Endothelial cell of umbilical vein (primary cell): ENCODE results near the gene METTL21C. TPM values are rescaled to one million over a fixed set of nuclear protein-coding genes. Genes with fewer than 3 reads are reported as not detected.

Source experiments
- BruUV-seq: library from RNA; stranded (reverse); fragments of 400-500 nt; replicated peaks from 2 replicates; lab custom pipeline; 2021; lab: Mats Ljungman, UMichigan
- CTCF ChIA-PET: fragments of 300-600, 350-600 bp; sonication (Branson Sonifier 250); formaldehyde crosslinking; loops from one replicate; lab custom pipeline; 2021; ENCODE audit warnings: antibody characterized with exemption, inconsistent platforms; lab: Charles Lee
- POLR2A ChIA-PET: fragments of 300-600, 350-600 bp; sonication (Branson Sonifier 250); formaldehyde crosslinking; loops from one replicate; lab custom pipeline; 2021; ENCODE audit warnings: antibody characterized with exemption, inconsistent platforms; lab: Charles Lee
- DNase-seq: peaks from one replicate; pipeline ENCODE4 v3.0.0-alpha.2; 2011; ENCODE audit warnings: low read depth, low spot score
- FAIRE-seq: peaks from 2 replicates; lab custom pipeline; 2011; peaks lifted over from hg19 to GRCh38; lab: Jason Lieb, UNC
- H2AFZ ChIP-seq: 2 replicates; pipeline ENCODE4 v1.6.0; 2012; ENCODE audit warnings: low read depth, low read length, control low read depth, inconsistent platforms
- H3K27ac ChIP-seq: 2 replicates; pipeline ENCODE4 v1.5.1; 2011; ENCODE audit warnings: low read depth, mild to moderate bottlenecking, control low read depth, low read length, moderate library complexity; ENCODE audit not compliant: insufficient read depth
- H3K27me3 ChIP-seq, 2 experiments: 2 replicates each; pipeline versions ENCODE4 v1.6.0 to v1.6.1; 2011; ENCODE audit warnings: low read length in 2 of 2, mixed read lengths in 1 of 2; ENCODE audit not compliant: control insufficient read depth in 2 of 2, insufficient read depth in 2 of 2
- H3K36me3 ChIP-seq, 2 experiments: 2 replicates in 1 of 2; 3 replicates in 1 of 2; pipeline ENCODE4 v1.5.1; 2011; ENCODE audit warnings: low read length in 2 of 2, mild to moderate bottlenecking in 1 of 2, moderate library complexity in 1 of 2; ENCODE audit not compliant: control insufficient read depth in 2 of 2, insufficient read depth in 2 of 2; ENCODE audit errors: extremely low read depth in 1 of 2
- H3K4me1 ChIP-seq: 3 replicates; pipeline ENCODE4 v1.5.1; 2011; ENCODE audit warnings: mild to moderate bottlenecking, low read length; ENCODE audit not compliant: control insufficient read depth, insufficient read depth; ENCODE audit errors: extremely low read depth
- H3K4me2 ChIP-seq: 2 replicates; pipeline ENCODE4 v1.6.1; 2011; ENCODE audit warnings: low read length, control low read depth, mixed read lengths; ENCODE audit not compliant: insufficient read depth
- H3K4me3 ChIP-seq, 3 experiments: fragments of 200-600 bp in 1 of 3; sonication (generic), shearing (Covaris generic) in 1 of 3; replicated peaks in 1 of 3; 2 replicates each; pipeline ENCODE4 v1.5.1; 2011 to 2016; ENCODE audit warnings: control low read depth in 3 of 3, low read length in 3 of 3, mild to moderate bottlenecking in 2 of 3, inconsistent platforms in 1 of 3, low read depth in 1 of 3, moderate library complexity in 1 of 3; ENCODE audit not compliant: insufficient read depth in 1 of 3
- H3K79me2 ChIP-seq: 2 replicates; pipeline ENCODE4 v1.6.0; 2012; ENCODE audit warnings: low read length, inconsistent platforms; ENCODE audit not compliant: control insufficient read depth, insufficient read depth
- H3K9ac ChIP-seq: replicated peaks from 2 replicates; pipeline ENCODE3; 2011; ENCODE audit warnings: low read length, control low read depth; ENCODE audit not compliant: insufficient read depth; ENCODE audit errors: extremely low read depth
- H3K9me1 ChIP-seq: replicated peaks from 3 replicates; pipeline ENCODE4 v1.6.0; 2011; ENCODE audit warnings: mild to moderate bottlenecking, low read length; ENCODE audit not compliant: control insufficient read depth, insufficient read depth; ENCODE audit errors: extremely low read depth
- H3K9me3 ChIP-seq: replicated peaks from 2 replicates; pipeline ENCODE4 v1.5.1; 2012; ENCODE audit warnings: low read length, inconsistent platforms; ENCODE audit not compliant: control insufficient read depth, insufficient read depth
- H4K20me1 ChIP-seq: replicated peaks from 2 replicates; pipeline ENCODE3; 2011; ENCODE audit warnings: mild to moderate bottlenecking, low read length; ENCODE audit not compliant: control insufficient read depth, insufficient read depth; ENCODE audit errors: extremely low read depth
- EZH2 ChIP-seq: IDR thresholded peaks from 2 replicates; pipeline ENCODE4 v1.6.1; 2012; ENCODE audit warnings: borderline replicate concordance, low read depth, mild to moderate bottlenecking, moderate library complexity, low read length, inconsistent platforms; ENCODE audit not compliant: severe bottlenecking
- FOS ChIP-seq: IDR thresholded peaks from 2 replicates; pipeline ENCODE4 v1.6.1; 2011; ENCODE audit warnings: mild to moderate bottlenecking, low read length, moderate library complexity, borderline replicate concordance; ENCODE audit not compliant: insufficient read depth
- GATA2 ChIP-seq: IDR thresholded peaks from 2 replicates; pipeline ENCODE4 v1.7.0; 2011; ENCODE audit warnings: low read depth, mild to moderate bottlenecking, moderate library complexity, mixed read lengths, low read length; ENCODE audit not compliant: insufficient read length, insufficient read depth
- JUN ChIP-seq: IDR thresholded peaks from 2 replicates; pipeline ENCODE4 v1.6.1; 2011; ENCODE audit warnings: borderline replicate concordance, low read depth; ENCODE audit not compliant: insufficient read length, insufficient read depth
- MYC ChIP-seq: IDR thresholded peaks from one replicate; pipeline ENCODE4 v1.6.1; 2011; ENCODE audit warnings: mild to moderate bottlenecking, low read depth, low read length
- POLR2A ChIP-seq: IDR thresholded peaks from 2 replicates; pipeline ENCODE4 v1.6.1; 2012; ENCODE audit warnings: low read depth, mild to moderate bottlenecking, control low read depth, low read length
- POLR2AphosphoS5 ChIP-seq: IDR thresholded peaks from 2 replicates; pipeline ENCODE4 v1.6.1; 2012; ENCODE audit warnings: low read depth, mild to moderate bottlenecking, control low read depth, low read length, moderate library complexity; ENCODE audit not compliant: insufficient read depth
- dilution Hi-C: fragments of 300-500 bp; cut with MboI; formaldehyde crosslinking; loops from one replicate; pipeline ENCODE4 v1.15.0; 2019; ENCODE audit warnings: low sequenced_read_pairs; ENCODE audit not compliant: extremely low pct_ligation_motif_present
- intact Hi-C: fragments of 100-400 bp; cut with micrococcal nuclease; formaldehyde crosslinking; loops from one replicate; pipeline ENCODE4 v1.10.0; 2022
- polyA plus RNA-seq, 4 experiments: library from polyadenylated mRNA; depleted of rRNA in 3 of 4; stranded (reverse) in 3 of 4; unstranded in 1 of 4; fragments of >200 nt; gene quantifications; 2 replicates each; pipeline versions ENCODE4 v1.2.1 to v1.2.3, GENCODE V29; 2011 to 2012; ENCODE audit warnings: missing spikeins in 1 of 4
- total RNA-seq: library from RNA; stranded (reverse); gene quantifications from 2 replicates; pipeline ENCODE4 v1.2.3, GENCODE V29; 2021
- TF ChIP-seq, protein P1 (sequence below): IDR thresholded peaks from 2 replicates; pipeline ENCODE4 v1.6.1; 2011; ENCODE audit not compliant: insufficient read depth, insufficient read length
- TF ChIP-seq, protein P2 (sequence below), 2 donors: IDR thresholded peaks; 1 replicate in 1 of 2; 2 replicates in 1 of 2; pipeline ENCODE4 v1.5.1; 2011; ENCODE audit warnings: low read length in 2 of 2, mild to moderate bottlenecking in 2 of 2, moderate library complexity in 2 of 2, control low read depth in 1 of 2, inconsistent platforms in 1 of 2, low read depth in 1 of 2; ENCODE audit not compliant: insufficient read depth in 1 of 2; ENCODE audit errors: extremely low read depth in 1 of 2

The METTL21C gene
- total and polyA plus RNA-seq, 2 donors (not counting 3 experiments of a cell fraction or from before 2014, with no cell fraction given), result not detected

DNA sequence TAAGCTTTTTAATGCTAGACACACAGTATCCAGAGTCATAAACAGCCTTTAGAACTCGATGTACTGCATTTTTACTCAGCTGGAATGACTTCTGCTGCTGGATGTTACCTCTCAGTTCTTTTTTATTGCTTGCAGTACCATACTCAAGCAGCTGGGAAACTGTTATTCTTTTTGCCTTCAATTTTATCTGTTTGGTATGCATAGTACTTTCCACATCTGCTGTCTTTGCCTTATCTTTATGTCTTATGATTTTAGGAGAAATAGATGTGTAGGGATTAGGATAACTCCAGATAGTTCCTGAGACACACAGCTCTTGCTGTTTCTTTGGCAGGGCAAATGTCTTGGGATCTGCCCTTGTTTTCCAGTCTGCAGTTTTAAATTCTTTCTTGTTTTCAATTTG lies 47.3 kb upstream of the METTL21C start:
- BruUV-seq, result no TSS peak
- H3K36me3 ChIP-seq, result no peaks in the 10 kb centered on the region
- CTCF ChIA-PET, result no interaction called here

More for the DNA sequence above, 47.3 kb upstream of the METTL21C start:
- no peak overlapping the region for H3K4me2 ChIP-seq
- POLR2A ChIA-PET, result no interaction called here
- H3K9ac ChIP-seq, result no peak overlapping the region
- no peaks in the 10 kb centered on the region for H3K4me1 ChIP-seq
- no peak overlapping the region for H3K27ac ChIP-seq
- no peaks in the 10 kb centered on the region for H3K9me3 ChIP-seq
- intact Hi-C loops (no loop called here), dilution Hi-C loops (no loop called here)
- H4K20me1 ChIP-seq, result no peaks in the 10 kb centered on the region
- TF ChIP-seq, protein P1, sequence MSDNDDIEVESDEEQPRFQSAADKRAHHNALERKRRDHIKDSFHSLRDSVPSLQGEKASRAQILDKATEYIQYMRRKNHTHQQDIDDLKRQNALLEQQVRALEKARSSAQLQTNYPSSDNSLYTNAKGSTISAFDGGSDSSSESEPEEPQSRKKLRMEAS, result no peak
- TF ChIP-seq GATA2, result no peak
- TF ChIP-seq, protein P2, sequence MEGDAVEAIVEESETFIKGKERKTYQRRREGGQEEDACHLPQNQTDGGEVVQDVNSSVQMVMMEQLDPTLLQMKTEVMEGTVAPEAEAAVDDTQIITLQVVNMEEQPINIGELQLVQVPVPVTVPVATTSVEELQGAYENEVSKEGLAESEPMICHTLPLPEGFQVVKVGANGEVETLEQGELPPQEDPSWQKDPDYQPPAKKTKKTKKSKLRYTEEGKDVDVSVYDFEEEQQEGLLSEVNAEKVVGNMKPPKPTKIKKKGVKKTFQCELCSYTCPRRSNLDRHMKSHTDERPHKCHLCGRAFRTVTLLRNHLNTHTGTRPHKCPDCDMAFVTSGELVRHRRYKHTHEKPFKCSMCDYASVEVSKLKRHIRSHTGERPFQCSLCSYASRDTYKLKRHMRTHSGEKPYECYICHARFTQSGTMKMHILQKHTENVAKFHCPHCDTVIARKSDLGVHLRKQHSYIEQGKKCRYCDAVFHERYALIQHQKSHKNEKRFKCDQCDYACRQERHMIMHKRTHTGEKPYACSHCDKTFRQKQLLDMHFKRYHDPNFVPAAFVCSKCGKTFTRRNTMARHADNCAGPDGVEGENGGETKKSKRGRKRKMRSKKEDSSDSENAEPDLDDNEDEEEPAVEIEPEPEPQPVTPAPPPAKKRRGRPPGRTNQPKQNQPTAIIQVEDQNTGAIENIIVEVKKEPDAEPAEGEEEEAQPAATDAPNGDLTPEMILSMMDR (IDR thresholded peaks at IDR 0.05; ENCODE audit: extremely low read depth in 1 of 2, insufficient read depth in 1 of 2, low read depth in 1 of 2, low read length in 2 of 2), result no peak
- TF ChIP-seq JUN, result no peak
- no peak for TF ChIP-seq FOS
- no peak for TF ChIP-seq MYC
- TF ChIP-seq EZH2, result no peak
- no peak for TF ChIP-seq POLR2AphosphoS5
- no peak for TF ChIP-seq POLR2A
- no peak overlapping the region for H2AFZ ChIP-seq
- H3K4me3 ChIP-seq, result no peak overlapping the region
- no peaks in the 10 kb centered on the region for H3K79me2 ChIP-seq
- DNase-seq (no peak), FAIRE-seq (no peak)
- peaks cover 49 to 64% of the 10 kb centered on the region in 2 experiments for H3K27me3 ChIP-seq
- H3K9me1 ChIP-seq, result no peaks in the 10 kb centered on the region
